T-helper 1 cell (primary cell): ENCODE results near the gene DAAM2.

ENCODE experiments used
- DNase-seq, 5 donors: peaks; one replicate each; pipeline ENCODE4 v3.0.0-alpha.2; 2012 to 2020

The DAAM2 gene

GRCh38 chr6:39891976-39892375 is 99.8 kb downstream of the DAAM2 start:
- DNase-seq = no peak

GRCh38 chr6:39892490-39893129 is 100.4 kb downstream of the DAAM2 start:
- no peak for DNase-seq

GRCh38 chr6:39893286-39893685 is 101.1 kb downstream of the DAAM2 start:
- DNase-seq = no peak

- no peak for DNase-seq
Observed at GRCh38 chr6:39896701-39897100, 104.5 kb downstream of the DAAM2 start.

- no peak for DNase-seq
Observed at GRCh38 chr6:39897698-39898097, 105.5 kb downstream of the DAAM2 start.

- DNase-seq = no peak
Observed at GRCh38 chr6:39898625-39899024, 106.4 kb downstream of the DAAM2 start.

GRCh38 chr6:39899554-39900295 is 107.5 kb downstream of the DAAM2 start:
- DNase-seq = no peak

- DNase-seq = no peak
Observed at GRCh38 chr6:39901116-39901655, 109.0 kb downstream of the DAAM2 start.

GRCh38 chr6:39901670-39902069 is 109.5 kb downstream of the DAAM2 start:
- no peak for DNase-seq

- no peak for DNase-seq
Observed at GRCh38 chr6:39902136-39902535, 110.0 kb downstream of the DAAM2 start.

GRCh38 chr6:39902786-39903465 is 110.8 kb downstream of the DAAM2 start:
- no peak for DNase-seq

GRCh38 chr6:39903656-39904055 is 111.5 kb downstream of the DAAM2 start:
- no peak for DNase-seq

GRCh38 chr6:39904946-39905639 is 112.9 kb downstream of the DAAM2 start:
- DNase-seq = no peak

- DNase-seq = no peak
Observed at GRCh38 chr6:39905640-39905975, 113.4 kb downstream of the DAAM2 start.

GRCh38 chr6:39906318-39906761 is 114.2 kb downstream of the DAAM2 start:
- no peak for DNase-seq

GRCh38 chr6:39907871-39908575 is 115.8 kb downstream of the DAAM2 start:
- no peak for DNase-seq

- no peak for DNase-seq
Observed at GRCh38 chr6:39908838-39909583, 116.8 kb downstream of the DAAM2 start.

GRCh38 chr6:39909701-39910100 is 117.5 kb downstream of the DAAM2 start:
- DNase-seq = no peak

- no peak for DNase-seq
Observed at GRCh38 chr6:39910164-39910563, 118.0 kb downstream of the DAAM2 start.

- no peak for DNase-seq
Observed at GRCh38 chr6:39910744-39911143, 118.6 kb downstream of the DAAM2 start.

GRCh38 chr6:39911513-39912125 is 119.4 kb downstream of the DAAM2 start:
- no peak for DNase-seq
